Activated T-cell treated with anti-CD3 and anti-CD28 coated beads, Interleukin-2, amount 50 U/mL, for 72 hours (primary cell): Measurements from ENCODE around the gene MRPL34. TPM values are rescaled to one million over a fixed set of nuclear protein-coding genes. Genes with fewer than 3 reads are reported as not detected.

ENCODE experiments used
- total RNA-seq, 2 donors: library from RNA; stranded (reverse); gene quantifications; one replicate each; pipeline ENCODE4 v1.2.3, GENCODE V29; 2022

MRPL34 gene
- total RNA-seq, 2 donors from 2014 or later = 75.0 to 75.8 TPM

Other genes starting within 250 kb of the MRPL34 start
- 10 to 100 TPM; 37.3 to 45.6 TPM for gene HAUS8, start 230.4 kb upstream of the MRPL34 start, total RNA-seq
- 100 to 1,000 TPM; 106 to 135 TPM for gene MYO9B, start 230.1 kb upstream of the MRPL34 start, total RNA-seq
- gene USE1, start 90.5 kb upstream of the MRPL34 start, total RNA-seq = 10 to 100 TPM; 27.2 to 32.8 TPM
- gene OCEL1, start 79.6 kb upstream of the MRPL34 start, total RNA-seq = 10 to 100 TPM; 19.3 to 19.4 TPM
- 1 to 10 TPM; 4.7 to 6.4 TPM for gene NR2F6, start 60.0 kb upstream of the MRPL34 start, total RNA-seq
- under 1 TPM; 0.19 to 0.46 TPM for gene USHBP1, start 41.1 kb upstream of the MRPL34 start, total RNA-seq
- gene BABAM1, start 38.4 kb upstream of the MRPL34 start, total RNA-seq = 10 to 100 TPM; 86.6 to 96.1 TPM
- gene ANKLE1, start 24.0 kb upstream of the MRPL34 start, total RNA-seq = 1 to 10 TPM; 5.8 to 8.9 TPM
- gene ABHD8, start 2.4 kb upstream of the MRPL34 start, total RNA-seq = 10 to 100 TPM; 16.1 to 16.6 TPM
- gene DDA1, start 3.7 kb downstream of the MRPL34 start, total RNA-seq = 10 to 100 TPM; 29.6 to 40.2 TPM
- gene ANO8, start 29.0 kb downstream of the MRPL34 start, total RNA-seq = 10 to 100 TPM; 11.1 to 13.7 TPM
- gene GTPBP3, start 31.7 kb downstream of the MRPL34 start, total RNA-seq = 10 to 100 TPM; 26.0 to 39.1 TPM
- gene PLVAP, start 71.5 kb downstream of the MRPL34 start, total RNA-seq = not detected
- gene CCDC194, start 88.3 kb downstream of the MRPL34 start, total RNA-seq = 1 to 10 TPM; 2.2 to 2.8 TPM
- 10 to 100 TPM; 40.9 to 75.0 TPM for gene BST2, start 99.8 kb downstream of the MRPL34 start, total RNA-seq
- 10 to 100 TPM; 32.4 to 38.4 TPM for gene MVB12A, start 114.2 kb downstream of the MRPL34 start, total RNA-seq
- gene TMEM221, start 142.8 kb downstream of the MRPL34 start, total RNA-seq = not detected
- not detected for gene NXNL1, start 155.1 kb downstream of the MRPL34 start, total RNA-seq
- gene SLC27A1, start 164.7 kb downstream of the MRPL34 start, total RNA-seq = 1 to 10 TPM; 3.5 to 4.4 TPM
- 10 to 100 TPM; 56.5 to 63.6 TPM for gene PGLS, start 205.8 kb downstream of the MRPL34 start, total RNA-seq
- 10 to 100 TPM; 38.3 to 46.3 TPM for gene COLGALT1, start 249.8 kb downstream of the MRPL34 start, total RNA-seq